IMR-90 (cell line): ENCODE measurements around the gene CARS2. TPM values are rescaled to one million over a fixed set of nuclear protein-coding genes. Genes with fewer than 3 reads are reported as not detected.

ENCODE experiments used
- ATAC-seq: fragments of 200-7000 bp; cut with Tn5 transposase; 2 replicates; pipeline ENCODE4 v1.9.1; 2020; ENCODE audit warnings: low read depth, mild to moderate bottlenecking, moderate library complexity
- BruUV-seq: library from RNA; stranded (reverse); fragments of 400-500 nt; replicated peaks from 2 replicates; lab custom pipeline; 2021; lab: Mats Ljungman, UMichigan
- CTCF ChIA-PET: fragments of 300-600 bp; formaldehyde crosslinking; extraction: SDS; loops from one replicate; lab custom pipeline; 2021; ENCODE audit warnings: antibody characterized with exemption; lab: Yijun Ruan, JAX
- POLR2A ChIA-PET: fragments of 300-600 bp; sonication (Branson Sonifier 250); formaldehyde crosslinking; loops from one replicate; lab custom pipeline; 2022; ENCODE audit warnings: antibody characterized with exemption; ENCODE audit not compliant: unreplicated experiment; lab: Charles Lee
- DNase-seq: peaks from one replicate; pipeline ENCODE4 v3.0.0; 2013
- H2AFZ ChIP-seq: replicated peaks from 2 replicates; pipeline ENCODE3; 2013; ENCODE audit warnings: low read length, mild to moderate bottlenecking; ENCODE audit not compliant: poor library complexity
- H2AK5ac ChIP-seq: 2 replicates; pipeline ENCODE4 v1.6.1; 2013; ENCODE audit warnings: low read depth, low read length, inconsistent platforms
- H2AK9ac ChIP-seq: replicated peaks from 2 replicates; pipeline ENCODE3; 2013; ENCODE audit warnings: mild to moderate bottlenecking, low read depth, low read length, moderate library complexity; ENCODE audit not compliant: poor library complexity
- H2BK120ac ChIP-seq: 2 replicates; pipeline ENCODE4 v1.6.1; 2013; ENCODE audit warnings: low read depth, low read length, inconsistent platforms
- H2BK15ac ChIP-seq: 3 replicates; pipeline ENCODE4 v1.6.1; 2013; ENCODE audit warnings: low read depth, low read length, inconsistent platforms
- H2BK20ac ChIP-seq: 2 replicates; pipeline ENCODE4 v1.6.1; 2013; ENCODE audit warnings: low read depth, mild to moderate bottlenecking, inconsistent platforms, low read length, moderate library complexity
- H2BK5ac ChIP-seq: 2 replicates; pipeline ENCODE4 v1.6.1; 2013; ENCODE audit warnings: mild to moderate bottlenecking, low read depth, low read length, inconsistent platforms; ENCODE audit not compliant: poor library complexity, severe bottlenecking
- H3K14ac ChIP-seq: replicated peaks from 2 replicates; pipeline ENCODE4 v1.6.1; 2013; ENCODE audit warnings: low read depth, low read length, inconsistent platforms
- H3K18ac ChIP-seq: 2 replicates; pipeline ENCODE4 v1.6.1; 2013; ENCODE audit warnings: low read depth, low read length, control low read depth
- H3K23ac ChIP-seq: 2 replicates; pipeline ENCODE4 v1.6.1; 2013; ENCODE audit warnings: low read depth, low read length, inconsistent platforms
- H3K27ac ChIP-seq: 2 replicates; pipeline ENCODE4 v1.5.1; 2013; ENCODE audit warnings: mild to moderate bottlenecking, control low read depth, low read length; ENCODE audit not compliant: insufficient read depth
- H3K27me3 ChIP-seq: 2 replicates; pipeline ENCODE4 v1.6.1; 2013; ENCODE audit warnings: low read length; ENCODE audit not compliant: control insufficient read depth, insufficient read depth
- H3K36me3 ChIP-seq: 2 replicates; pipeline ENCODE4 v1.6.1; 2013; ENCODE audit warnings: low read length, mixed read lengths; ENCODE audit not compliant: control insufficient read depth, insufficient read depth
- H3K4ac ChIP-seq: 2 replicates; pipeline ENCODE4 v1.6.1; 2013; ENCODE audit warnings: low read depth, low read length, inconsistent platforms
- H3K4me1 ChIP-seq: 2 replicates; pipeline ENCODE4 v1.6.1; 2013; ENCODE audit warnings: low read length, mixed read lengths; ENCODE audit not compliant: control insufficient read depth, insufficient read depth
- H3K4me2 ChIP-seq: 2 replicates; pipeline ENCODE4 v1.6.1; 2013; ENCODE audit warnings: low read depth, mild to moderate bottlenecking, control low read depth, low read length, moderate library complexity
- H3K4me3 ChIP-seq: 2 replicates; pipeline ENCODE4 v1.5.1; 2013; ENCODE audit warnings: low read depth, mild to moderate bottlenecking, control low read depth, low read length, moderate library complexity; ENCODE audit not compliant: insufficient read depth
- H3K56ac ChIP-seq: 2 replicates; pipeline ENCODE4 v1.6.1; 2013; ENCODE audit warnings: low read length, inconsistent platforms; ENCODE audit not compliant: insufficient read depth; ENCODE audit errors: extremely low read depth
- H3K79me1 ChIP-seq, 2 experiments: 2 replicates each; pipeline ENCODE4 v1.6.1; 2013; ENCODE audit warnings: low read length in 2 of 2, inconsistent platforms in 1 of 2, low read depth in 1 of 2
- H3K9ac ChIP-seq: 2 replicates; pipeline ENCODE4 v1.6.1; 2013; ENCODE audit warnings: low read depth, low read length, control low read depth
- H3K9me1 ChIP-seq: 2 replicates; pipeline ENCODE4 v1.6.1; 2013; ENCODE audit warnings: low read length, inconsistent platforms; ENCODE audit not compliant: insufficient read depth
- H3K9me3 ChIP-seq: 2 replicates; pipeline ENCODE4 v1.6.1; 2013; ENCODE audit warnings: low read length; ENCODE audit not compliant: control insufficient read depth, insufficient read depth
- H4K20me1 ChIP-seq: 2 replicates; pipeline ENCODE4 v1.6.1; 2013; ENCODE audit warnings: low read length, inconsistent platforms; ENCODE audit not compliant: insufficient read depth
- H4K5ac ChIP-seq: 2 replicates; pipeline ENCODE4 v1.6.1; 2013; ENCODE audit warnings: mild to moderate bottlenecking, low read depth, low read length, control low read depth
- H4K8ac ChIP-seq, 2 experiments: 2 replicates each; pipeline ENCODE4 v1.6.1; 2013; ENCODE audit warnings: low read depth in 2 of 2, low read length in 2 of 2, control low read depth in 1 of 2, inconsistent platforms in 1 of 2
- H4K91ac ChIP-seq: 2 replicates; pipeline ENCODE4 v1.6.1; 2013; ENCODE audit warnings: low read depth, low read length, inconsistent platforms; ENCODE audit not compliant: insufficient read depth
- BHLHE40 ChIP-seq: fragments of 150-350 bp; IDR thresholded peaks from 2 replicates; pipeline ENCODE4 v1.6.1; 2016; ENCODE audit warnings: mild to moderate bottlenecking, low read depth, low read length
- CEBPB ChIP-seq: IDR thresholded peaks from 2 replicates; pipeline ENCODE4 v1.6.1; 2012; ENCODE audit warnings: low read depth, low read length, improper control_type of control experiment
- CHD1 ChIP-seq: IDR thresholded peaks from 2 replicates; pipeline ENCODE4 v1.6.1; 2012; ENCODE audit warnings: low read depth, low read length, improper control_type of control experiment
- CTCF ChIP-seq: conservative IDR thresholded peaks from 2 replicates; pipeline ENCODE4 v1.5.1; 2012; ENCODE audit warnings: mild to moderate bottlenecking, low read depth, low read length, improper control_type of control experiment
- ELK1 ChIP-seq: fragments of 150-350 bp; IDR thresholded peaks from 2 replicates; pipeline ENCODE4 v1.6.1; 2016; ENCODE audit warnings: low read depth, mild to moderate bottlenecking, low read length, moderate library complexity, borderline replicate concordance
- FOS ChIP-seq: fragments of 150-350 bp; IDR thresholded peaks from 2 replicates; pipeline ENCODE4 v1.6.1; 2016; ENCODE audit warnings: low read depth, low read length
- MAFK ChIP-seq: IDR thresholded peaks from 2 replicates; pipeline ENCODE4 v1.6.1; 2012; ENCODE audit warnings: low read depth, low read length, improper control_type of control experiment
- MAZ ChIP-seq: IDR thresholded peaks from 2 replicates; pipeline ENCODE4 v1.6.1; 2012; ENCODE audit warnings: low read depth, mild to moderate bottlenecking, low read length, improper control_type of control experiment, moderate library complexity, borderline replicate concordance
- NFE2L2 ChIP-seq: fragments of 150-350 bp; IDR thresholded peaks from 2 replicates; pipeline ENCODE4 v1.6.1; 2016; ENCODE audit warnings: low read depth, mild to moderate bottlenecking, low read length
- POLR2A ChIP-seq: IDR thresholded peaks from 2 replicates; pipeline ENCODE4 v1.6.1; 2012; ENCODE audit warnings: mild to moderate bottlenecking, low read depth, low read length
- RAD21 ChIP-seq: IDR thresholded peaks from 2 replicates; pipeline ENCODE4 v1.6.1; 2012; ENCODE audit warnings: low read length, improper control_type of control experiment
- RCOR1 ChIP-seq: IDR thresholded peaks from 2 replicates; pipeline ENCODE4 v1.6.1; 2012; ENCODE audit warnings: mild to moderate bottlenecking, low read length, improper control_type of control experiment; ENCODE audit not compliant: insufficient replicate concordance
- SMC3 ChIP-seq: fragments of 150-350 bp; IDR thresholded peaks from 2 replicates; pipeline ENCODE4 v1.6.1; 2016; ENCODE audit warnings: low read depth, mild to moderate bottlenecking, antibody characterized with exemption, low read length, moderate library complexity
- WGBS, 2 experiments: methylation state at CpG; one replicate each; pipeline versions ENCODE4 v1.1.5 to v1.1.7; 2013; ENCODE audit warnings: missing lambda C conversion rate in 2 of 2; ENCODE audit not compliant: insufficient read length in 1 of 2; ENCODE audit errors: extremely low coverage in 2 of 2; 5-methylcytosine and 5-hydroxymethylcytosine counted together
- dilution Hi-C: fragments of 300-500 bp; cut with HindIII; formaldehyde crosslinking; loops from one replicate; pipeline ENCODE4 v1.14.3; 2018; ENCODE audit warnings: low sequenced_read_pairs; ENCODE audit not compliant: unreplicated experiment
- in situ Hi-C: fragments of 300-500 bp; cut with MboI; formaldehyde crosslinking; loops from 3 replicates; pipeline ENCODE4 v1.14.3; 2019; ENCODE audit warnings: low sequenced_read_pairs, inconsistent platforms, mixed read lengths
- intact Hi-C: fragments of 100-400 bp; cut with micrococcal nuclease; formaldehyde crosslinking; loops from 2 replicates; pipeline ENCODE4 v1.10.0; 2022
- polyA plus RNA-seq, 3 experiments: library from polyadenylated mRNA; depleted of rRNA; stranded (reverse); fragments of >200 nt; gene quantifications; 2 replicates each; pipeline ENCODE4 v1.2.3, GENCODE V29; 2012; ENCODE audit warnings: low replicate concordance in 1 of 3
- total RNA-seq: library from RNA; depleted of rRNA; stranded (reverse); fragments of >200 nt; gene quantifications from 2 replicates; pipeline ENCODE4 v1.2.3, GENCODE V29; 2012

The CARS2 gene
- total and polyA plus RNA-seq, 2 of the 4 experiments (the other 2 are of a cell fraction): 76.2 to 76.4 TPM

- Histone ChIP-seq H3K4me2 (no peak overlapping the region), H3K14ac (no peak overlapping the region), H3K56ac (no peak overlapping the region), H4K8ac (no peak overlapping the region), H3K18ac (no peak overlapping the region), H2AFZ (no peak overlapping the region), H3K27me3 (peaks cover 2% of the 10 kb centered on the region; the same call in 1 of the 2 replicates), H2BK120ac (no peak overlapping the region), H4K20me1 (no peaks in the 10 kb centered on the region), H2AK5ac (no peak overlapping the region), H3K9me3 (no peaks in the 10 kb centered on the region), H3K9ac (no peak overlapping the region), H3K9me1 (no peaks in the 10 kb centered on the region), H3K79me1 (no peaks in the 10 kb centered on the region), H3K4ac (no peak overlapping the region), H4K5ac (no peak overlapping the region), H2BK15ac (no peak overlapping the region), H3K23ac (no peak overlapping the region), H3K4me3 (no peak overlapping the region), H3K4me1 (no peaks in the 10 kb centered on the region), H2AK9ac (no peak overlapping the region), H3K27ac (no peak overlapping the region), H2BK20ac (no peak overlapping the region), H3K36me3 (no peaks in the 10 kb centered on the region), H4K91ac (no peak overlapping the region), H2BK5ac (no peak overlapping the region)
- CTCF ChIA-PET: no interaction called here
- 100% methylated on average over 1 of the region's 4 CpGs; no CpG with 5 or more reads in 1 of the 2 experiments for WGBS, 2 experiments
- POLR2A ChIA-PET: interaction anchor here (1.0 kb wide), 1 partner anchor 96 kb away, joined by 3 read pairs; no protein-coding TSS in a partner anchor
- no peak for DNase-seq
- in situ Hi-C loops (no loop called here), intact Hi-C loops (no loop called here), dilution Hi-C loops (no loop called here)
- no TSS peak for BruUV-seq
- no peak for ATAC-seq
- no peak for TF ChIP-seq SMC3
- no peak for TF ChIP-seq NFE2L2
- TF ChIP-seq MAFK: no peak
- no peak for TF ChIP-seq CHD1
- TF ChIP-seq BHLHE40: no peak
- TF ChIP-seq RAD21: no peak
- no peak for TF ChIP-seq ELK1
- TF ChIP-seq POLR2A: no peak
- no peak for TF ChIP-seq RCOR1
- no peak for TF ChIP-seq MAZ
- no peak for TF ChIP-seq CEBPB
- TF ChIP-seq FOS: no peak
- TF ChIP-seq CTCF: no peak
Observed at GRCh38 chr13:110600980-110601379, 104.9 kb downstream of the CARS2 start.
